Activated naive CD4-positive, alpha-beta T cell treated with anti-CD3 and anti-CD28 coated beads, Interleukin-2, amount 50 U/mL, for 16 hours (primary cell): ENCODE results near the gene ORM2.

Experiments
- DNase-seq: peaks from one replicate; pipeline ENCODE4 v3.0.0-alpha.2; 2020

ORM2 gene

DNA sequence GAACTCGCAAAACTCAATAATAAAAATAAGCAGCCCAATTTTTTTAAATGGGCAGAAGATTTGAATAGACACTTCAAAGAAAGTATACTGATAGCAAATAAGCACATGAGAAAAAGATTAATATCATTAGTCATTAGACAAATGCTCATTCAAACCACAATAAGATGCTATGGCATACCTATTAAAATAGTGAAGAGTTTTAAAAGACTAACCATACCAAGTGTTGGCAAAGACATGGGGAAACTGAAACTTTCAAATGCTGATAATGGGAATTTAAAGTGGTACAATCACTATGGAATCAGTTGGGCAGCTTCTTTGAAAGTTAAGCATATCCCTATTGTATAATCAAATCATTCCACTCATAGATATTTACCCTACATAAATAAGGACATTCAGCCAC lies 33.3 kb upstream of the ORM2 start:
- DNase-seq, result no peak

DNA sequence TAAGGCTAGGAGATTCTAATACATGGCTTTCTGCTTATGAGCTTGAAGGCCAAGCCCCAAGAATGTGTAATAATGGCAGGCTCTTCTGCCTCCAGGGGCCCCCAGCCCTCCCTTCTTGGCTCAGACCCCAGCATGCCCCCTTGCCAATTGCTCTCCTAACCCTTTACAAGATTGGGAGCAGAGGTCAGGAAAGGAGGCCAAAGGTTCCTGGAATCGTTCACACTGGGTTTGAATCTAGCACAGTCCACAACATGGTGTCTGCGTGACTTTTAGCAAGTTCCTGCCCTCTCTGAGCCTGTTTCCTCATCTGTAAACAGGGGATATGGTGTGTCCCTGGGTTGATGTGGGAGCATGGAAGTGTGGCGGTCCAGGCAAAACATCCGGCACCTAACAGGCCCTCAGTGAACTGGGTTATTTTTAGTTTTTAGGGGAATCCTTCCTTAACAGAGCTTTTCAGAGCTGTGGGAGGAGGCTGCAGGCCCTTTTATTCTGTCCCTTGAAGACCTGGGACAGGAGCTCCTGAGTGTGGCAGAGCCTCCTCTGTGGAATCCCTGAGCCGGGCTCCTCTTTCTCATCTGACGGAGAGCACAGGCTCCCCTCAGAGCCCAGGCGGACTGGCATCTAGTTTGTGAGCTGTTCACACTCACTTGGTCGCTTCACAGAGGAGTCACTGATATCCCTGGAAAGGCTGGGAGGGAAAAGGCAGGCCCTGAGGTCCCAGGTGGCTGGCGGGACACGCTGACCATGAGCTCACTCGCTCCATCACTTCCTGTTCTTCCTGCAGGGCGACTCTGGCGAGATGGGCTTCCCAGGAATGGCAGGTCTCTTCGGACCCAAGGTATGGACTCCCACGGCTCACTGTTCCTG lies 30.1 kb upstream of the ORM2 start:
- DNase-seq, result no peak

DNA sequence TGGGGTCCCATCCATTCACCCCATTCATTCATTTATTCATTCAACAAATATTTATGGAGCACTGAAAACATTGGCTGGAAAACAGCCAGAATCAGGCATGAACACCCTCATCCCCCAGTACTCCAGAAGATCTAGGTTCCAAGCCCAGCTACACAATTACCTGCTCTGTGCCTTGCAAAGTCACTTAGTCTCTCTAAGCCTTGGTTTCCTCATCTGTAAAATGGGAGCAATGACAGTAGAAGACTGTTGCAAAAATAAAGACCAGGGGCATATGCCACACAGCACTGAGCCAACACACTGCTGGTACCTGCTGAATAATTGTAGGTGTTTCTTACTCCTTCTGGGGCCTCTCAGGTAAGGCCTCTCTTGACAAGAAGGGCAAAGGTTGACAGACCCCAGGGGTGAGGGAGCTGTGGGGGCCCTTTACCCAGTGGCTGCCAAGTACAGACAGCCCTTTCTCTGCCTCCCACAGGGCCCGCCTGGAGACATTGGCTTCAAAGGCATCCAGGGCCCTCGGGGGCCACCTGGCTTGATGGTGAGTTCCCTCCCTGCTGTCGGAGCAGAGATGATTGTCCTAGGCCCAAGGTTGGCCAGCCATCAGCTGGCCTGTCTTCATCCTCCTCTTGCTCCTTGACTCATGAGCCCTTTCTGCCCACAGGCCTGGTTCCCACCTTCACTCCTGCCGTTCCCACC lies 29.4 kb upstream of the ORM2 start:
- no peak for DNase-seq

DNA sequence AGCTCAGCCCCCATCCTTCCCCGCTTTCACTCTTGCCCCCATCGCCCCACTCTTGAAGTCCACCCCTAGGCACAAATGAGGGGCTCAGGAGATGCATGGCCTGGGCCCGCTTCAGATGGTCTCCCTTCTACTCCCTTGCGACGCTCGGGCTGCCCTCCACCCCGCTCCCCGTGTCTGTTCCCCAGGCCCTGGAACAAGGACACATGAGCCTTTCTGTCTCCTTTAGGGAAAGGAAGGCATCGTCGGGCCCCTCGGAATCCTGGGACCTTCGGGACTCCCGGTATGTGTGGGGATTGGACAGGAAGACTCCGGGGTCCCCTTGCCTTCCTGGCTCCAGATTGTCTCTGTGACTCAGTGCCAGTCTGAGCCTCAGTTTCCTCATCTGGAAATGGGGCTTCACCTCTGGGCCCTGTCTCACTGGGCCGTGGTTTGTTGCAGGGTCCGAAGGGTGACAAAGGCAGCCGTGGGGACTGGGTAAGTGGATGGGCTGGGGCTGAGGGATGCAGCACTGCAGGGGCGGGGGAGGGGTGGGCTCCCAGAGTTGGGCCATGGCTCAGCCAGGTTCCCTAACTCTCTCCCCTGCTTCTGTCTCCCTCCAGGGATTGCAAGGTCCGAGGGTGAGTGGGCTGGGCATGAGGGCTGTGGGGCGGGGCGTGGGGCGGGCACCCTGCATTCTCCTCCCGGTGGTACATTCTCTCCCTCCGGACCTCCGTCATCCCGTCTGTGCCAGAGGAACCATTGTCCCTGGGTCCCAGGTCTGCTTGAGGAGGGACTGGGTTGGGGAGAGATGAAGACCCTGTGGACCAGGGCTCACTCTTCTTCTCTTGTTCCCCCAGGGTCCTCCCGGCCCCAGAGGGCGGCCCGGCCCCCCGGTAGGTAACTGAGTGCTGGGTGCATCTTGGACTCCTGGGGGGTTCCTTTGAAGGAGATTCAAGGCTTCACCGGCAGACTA lies 28.5 kb upstream of the ORM2 start:
- DNase-seq, result no peak

DNA sequence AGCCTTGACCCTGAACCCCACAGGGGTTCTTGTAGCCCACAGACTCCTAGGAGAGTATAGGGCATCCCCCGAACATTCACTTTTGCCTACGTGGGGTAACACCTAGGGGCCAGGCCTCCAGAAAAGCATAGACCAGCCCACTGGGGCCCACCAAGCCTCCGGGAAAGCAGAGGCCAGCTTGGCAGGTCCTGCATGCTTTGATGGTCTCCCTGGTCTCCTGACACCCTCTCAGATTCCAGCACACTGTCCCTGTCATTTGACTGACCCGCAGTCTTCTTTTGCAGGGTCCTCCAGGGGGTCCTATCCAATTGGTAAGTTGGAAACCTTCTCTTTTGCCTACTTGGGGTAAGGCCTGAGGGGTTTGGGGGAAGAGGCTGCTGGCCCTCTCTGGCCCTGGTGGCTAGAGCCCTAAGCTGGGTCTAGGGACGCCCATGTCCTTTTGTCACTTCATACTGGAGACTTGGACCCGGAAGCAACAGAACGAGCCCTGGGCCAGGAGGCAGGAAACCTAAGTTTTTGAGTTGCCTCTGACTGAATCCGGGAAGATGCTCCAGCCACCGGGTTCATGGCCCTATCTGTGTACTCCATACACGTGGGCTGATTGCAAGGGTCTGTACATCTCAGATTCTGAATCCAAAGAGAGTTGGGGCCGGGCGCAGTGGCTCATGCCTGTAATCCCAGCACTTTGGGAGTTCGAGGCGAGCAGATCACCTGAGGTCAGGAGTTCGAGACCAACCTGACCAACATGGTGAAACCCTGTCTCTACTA lies 27.7 kb upstream of the ORM2 start:
- DNase-seq, result no peak

DNA sequence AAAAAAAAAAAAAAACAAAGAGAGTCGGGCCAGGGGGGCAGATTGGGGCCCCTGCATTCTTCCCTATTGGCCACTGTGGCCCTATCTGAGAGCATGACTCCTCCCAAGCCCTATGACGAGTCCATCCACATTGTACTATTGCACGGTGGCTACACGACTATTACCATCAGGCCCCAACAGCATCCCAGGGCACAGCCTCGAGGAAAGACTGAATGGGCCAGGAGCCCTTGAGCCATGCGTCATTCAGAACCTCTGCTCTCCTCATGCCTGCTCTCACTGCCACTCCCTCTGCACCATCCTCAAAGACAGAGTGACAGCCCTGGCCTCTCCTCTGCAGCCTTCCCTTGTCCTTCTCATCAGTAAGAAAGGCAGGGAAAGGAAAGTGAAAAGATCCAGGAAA lies 26.9 kb upstream of the ORM2 start:
- no peak for DNase-seq

DNA sequence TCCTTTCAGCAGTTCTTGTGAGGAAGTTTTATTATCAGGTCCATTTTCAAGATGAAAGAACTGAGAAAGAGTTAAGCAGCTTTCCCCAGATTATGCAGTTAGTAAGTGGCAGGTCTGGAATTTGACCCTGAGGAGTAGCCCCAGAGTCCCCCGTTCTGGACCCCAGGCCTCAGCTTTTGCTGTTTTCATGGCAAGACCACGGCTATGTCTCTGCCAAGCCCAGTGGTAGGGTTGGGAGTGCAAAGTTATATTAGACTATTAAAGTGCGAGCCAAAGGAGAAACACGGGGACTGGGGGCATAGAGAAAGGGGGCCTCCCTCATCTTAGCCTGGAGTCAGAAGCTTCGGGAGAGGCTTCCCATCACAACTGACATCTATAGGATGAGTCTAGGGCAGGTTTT lies 26.1 kb upstream of the ORM2 start:
- no peak for DNase-seq

DNA sequence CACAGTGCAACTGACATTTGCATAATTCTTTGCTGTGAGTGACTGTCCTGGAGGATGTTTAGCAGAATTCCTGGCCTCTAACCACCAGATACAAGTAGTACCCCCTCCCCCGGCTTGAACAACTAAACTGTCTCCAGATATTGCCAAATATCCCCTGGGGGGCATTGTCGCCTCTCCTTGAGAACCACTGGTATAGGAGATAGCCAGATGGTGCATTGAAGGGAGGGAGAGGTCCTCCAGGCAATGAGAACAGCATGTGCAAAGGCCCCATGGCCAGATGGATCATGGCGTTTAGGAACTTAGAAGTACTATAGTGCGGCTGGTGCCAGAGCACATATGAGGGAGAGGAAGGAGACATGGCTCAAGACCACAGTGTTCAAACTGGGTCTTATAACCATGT lies 25.7 kb upstream of the ORM2 start:
- DNase-seq, result no peak

DNA sequence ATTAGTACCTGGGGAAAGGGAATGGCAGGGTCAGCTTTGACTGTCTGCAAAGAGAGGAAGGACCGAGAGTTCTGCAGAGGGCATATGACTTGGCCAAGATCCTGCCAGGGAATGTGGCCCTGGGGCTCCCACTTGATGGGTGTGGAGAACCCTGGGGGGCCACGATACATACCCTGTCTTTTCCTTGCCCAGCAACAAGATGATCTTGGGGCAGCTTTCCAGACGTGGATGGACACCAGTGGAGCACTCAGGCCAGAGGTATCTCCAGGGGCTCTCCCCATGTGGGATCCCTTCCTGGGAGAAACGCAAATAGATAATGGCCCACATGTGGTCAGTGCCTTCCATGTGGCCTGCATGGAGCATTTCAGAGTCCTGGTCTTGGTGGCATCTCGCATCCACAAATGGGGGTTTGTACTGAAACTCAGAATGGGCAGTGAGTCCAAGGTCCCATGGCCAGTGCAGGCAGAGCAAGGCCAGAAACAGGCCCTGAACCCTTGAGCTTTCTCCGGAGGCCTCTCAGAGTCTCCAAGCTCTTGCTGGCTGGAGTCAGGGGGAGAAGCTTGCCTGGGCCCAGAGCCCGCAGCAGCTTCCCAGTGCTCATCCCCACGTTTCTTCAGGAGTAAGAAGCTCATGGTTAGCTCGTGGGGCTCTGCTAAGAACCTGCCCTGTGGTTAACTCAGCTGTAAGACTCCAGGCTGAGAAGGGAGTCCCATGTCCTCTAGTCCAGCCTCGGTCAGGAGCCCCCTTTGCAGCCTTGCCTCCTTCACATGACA lies 25.1 kb upstream of the ORM2 start:
- no peak for DNase-seq

DNA sequence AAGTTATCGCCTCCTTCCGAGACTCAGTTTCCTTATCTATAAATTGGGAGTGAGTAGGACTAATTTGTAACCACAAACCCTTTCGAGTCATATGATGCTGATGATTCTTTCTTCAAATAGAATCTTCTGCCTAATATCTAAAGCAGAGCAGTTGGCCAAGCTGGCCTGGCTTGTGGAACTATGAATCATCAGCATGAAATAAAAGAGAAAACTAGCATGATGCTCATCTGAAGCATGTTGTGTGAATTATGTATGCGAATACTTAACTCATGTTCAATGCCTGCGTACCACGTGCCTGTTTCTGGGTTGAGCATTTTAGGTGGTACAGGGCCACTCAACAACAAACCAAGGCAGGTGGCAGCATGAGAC lies 21.8 kb upstream of the ORM2 start:
- DNase-seq, result no peak

DNA sequence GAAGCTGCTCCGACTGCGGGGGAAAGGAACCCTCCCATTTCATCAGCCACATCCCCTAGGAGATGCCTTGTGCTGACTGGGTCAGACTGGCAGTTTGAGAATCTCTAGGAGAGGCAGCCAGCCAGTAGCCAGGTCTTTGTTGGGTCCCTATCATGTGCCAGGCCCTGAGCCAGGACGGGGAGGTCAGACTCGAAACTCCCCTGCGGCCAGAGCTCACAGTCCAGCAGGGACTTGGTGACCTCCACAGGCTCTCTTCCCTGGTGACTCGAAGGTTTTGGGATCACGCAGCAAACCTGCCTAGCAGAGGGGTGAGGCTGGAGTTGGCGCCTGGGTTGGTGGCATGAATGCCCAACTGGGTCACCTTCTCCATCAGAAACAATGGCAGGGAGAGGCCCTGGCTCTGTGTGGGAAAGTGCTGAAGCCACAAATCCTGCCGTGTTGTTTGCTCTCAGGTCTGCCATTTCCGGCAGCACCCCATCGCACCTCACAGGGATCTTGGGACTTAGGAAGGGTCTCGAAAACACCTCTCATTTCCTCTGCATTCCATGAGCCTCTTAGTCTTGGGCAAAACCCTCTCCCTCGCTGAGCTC lies 21.2 kb upstream of the ORM2 start:
- no peak for DNase-seq

DNA sequence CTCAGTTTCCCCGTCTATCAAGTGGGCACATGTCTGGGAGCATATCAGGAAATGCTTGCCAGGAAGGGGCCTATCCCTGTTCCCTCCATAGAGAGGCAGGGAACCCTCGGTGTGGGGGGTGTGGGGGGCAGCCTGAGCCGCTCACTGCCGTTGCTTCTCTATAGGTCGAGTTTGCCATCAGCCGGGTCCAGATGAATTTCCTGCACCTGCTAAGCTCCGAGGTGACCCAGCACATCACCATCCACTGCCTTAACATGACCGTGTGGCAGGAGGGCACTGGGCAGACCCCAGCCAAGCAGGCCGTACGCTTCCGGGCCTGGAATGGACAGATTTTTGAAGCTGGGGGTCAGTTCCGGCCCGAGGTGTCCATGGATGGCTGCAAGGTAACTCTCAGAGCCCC lies 20.6 kb upstream of the ORM2 start:
- no peak for DNase-seq

DNA sequence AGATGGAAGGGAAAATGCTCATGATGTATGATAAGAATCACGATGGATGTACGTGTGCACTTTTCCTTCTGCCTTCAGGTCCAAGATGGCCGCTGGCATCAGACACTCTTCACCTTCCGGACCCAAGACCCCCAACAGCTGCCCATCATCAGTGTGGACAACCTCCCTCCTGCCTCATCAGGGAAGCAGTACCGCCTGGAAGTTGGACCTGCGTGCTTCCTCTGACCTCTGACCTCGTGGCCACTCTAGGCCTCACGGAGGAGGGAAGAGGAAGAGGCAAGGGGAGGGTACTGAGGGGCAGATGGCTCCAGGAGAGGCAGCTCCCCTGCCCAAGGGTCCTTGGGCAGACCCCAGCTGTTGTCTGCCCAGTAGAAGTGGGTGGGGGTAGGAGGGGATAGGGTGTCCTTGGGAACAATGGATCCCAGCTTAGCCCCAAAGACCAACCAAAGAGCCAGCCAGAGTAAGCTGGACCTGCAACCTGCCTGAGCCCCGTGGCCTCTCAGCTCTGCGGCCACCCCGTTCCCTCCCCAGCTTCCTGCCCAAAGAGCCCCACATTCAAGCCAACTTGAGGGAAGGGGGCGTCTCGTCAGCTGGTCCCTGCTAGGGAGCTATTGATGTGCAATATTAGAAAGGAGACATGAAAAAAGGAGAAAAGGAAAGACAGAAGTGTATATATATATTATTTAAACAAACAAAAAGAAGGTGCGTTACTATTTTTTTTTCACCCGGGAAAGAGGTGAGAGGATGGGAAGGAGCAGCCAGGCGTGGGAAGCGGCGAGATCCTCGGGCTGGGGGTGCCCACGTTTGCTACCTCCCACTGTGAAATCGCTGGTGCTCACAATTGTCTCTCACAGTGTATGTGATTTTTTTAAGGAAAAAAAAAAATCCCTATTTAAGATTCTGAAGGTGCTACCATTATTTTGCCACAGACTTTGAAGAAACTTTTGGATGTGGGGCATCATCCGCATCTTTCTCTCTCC lies 18.9 kb upstream of the ORM2 start:
- no peak for DNase-seq

DNA sequence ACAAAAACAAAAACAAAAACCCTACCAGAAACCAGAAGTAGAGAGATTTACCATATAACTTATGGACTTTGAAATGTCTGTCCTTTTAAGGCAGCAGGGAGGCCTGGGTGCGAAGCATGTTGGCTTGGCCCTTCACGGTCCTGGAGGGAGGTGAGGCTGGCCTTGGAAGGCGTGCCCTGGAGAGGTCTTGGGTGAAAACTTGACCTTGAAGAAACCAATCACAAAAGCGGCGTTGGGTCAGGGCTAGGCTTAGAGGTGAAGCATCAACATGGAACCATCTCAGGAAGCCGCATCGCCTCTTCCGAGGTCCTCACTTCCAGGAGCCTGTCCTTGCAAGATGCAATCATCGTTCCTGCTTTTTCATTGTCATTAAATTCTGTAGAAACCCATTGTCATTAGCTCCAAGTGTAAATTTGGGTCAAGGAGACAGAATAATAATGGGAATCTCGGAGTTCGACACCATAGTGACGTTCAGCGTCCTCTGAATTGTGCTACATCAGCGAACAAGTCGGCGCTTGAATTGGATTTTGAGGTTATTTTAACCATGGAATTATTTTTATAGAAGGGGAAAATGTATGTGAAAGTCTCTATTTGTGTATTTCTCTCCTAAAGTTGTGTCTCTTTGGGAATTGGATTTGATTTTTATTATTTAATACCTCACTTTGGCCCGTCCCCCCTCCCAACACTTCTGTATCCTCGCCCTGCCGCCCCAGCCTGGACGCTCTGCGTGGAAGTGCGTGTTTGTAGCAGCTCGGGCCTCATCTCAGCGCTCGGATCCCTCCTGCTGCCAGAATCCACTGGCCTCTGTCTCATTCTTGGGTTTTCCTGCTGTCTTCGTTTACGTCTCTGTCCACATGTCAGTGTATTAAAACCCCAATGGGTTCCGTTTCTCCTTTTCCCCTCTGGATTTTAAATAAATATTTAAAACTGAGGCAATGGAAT lies 17.8 kb upstream of the ORM2 start:
- DNase-seq, result no peak

DNA sequence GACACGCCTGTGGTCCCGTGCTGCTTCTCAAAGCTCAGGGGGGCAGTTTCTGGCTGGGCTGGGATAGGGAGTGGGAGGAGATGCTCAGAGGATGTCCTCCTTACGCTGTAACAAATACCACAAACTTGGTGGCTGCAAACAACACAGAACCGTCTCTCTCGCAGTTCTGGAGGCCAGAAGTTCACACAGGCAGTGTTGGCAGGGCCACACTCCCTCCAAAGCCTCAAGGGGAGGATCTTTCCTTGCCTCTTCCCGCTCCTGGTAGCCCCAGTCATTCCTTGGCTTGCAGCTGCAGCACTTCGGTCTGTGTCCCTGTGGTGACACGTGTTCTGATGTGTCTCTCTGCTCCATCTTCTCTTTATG lies 17.2 kb upstream of the ORM2 start:
- DNase-seq, result no peak

DNA sequence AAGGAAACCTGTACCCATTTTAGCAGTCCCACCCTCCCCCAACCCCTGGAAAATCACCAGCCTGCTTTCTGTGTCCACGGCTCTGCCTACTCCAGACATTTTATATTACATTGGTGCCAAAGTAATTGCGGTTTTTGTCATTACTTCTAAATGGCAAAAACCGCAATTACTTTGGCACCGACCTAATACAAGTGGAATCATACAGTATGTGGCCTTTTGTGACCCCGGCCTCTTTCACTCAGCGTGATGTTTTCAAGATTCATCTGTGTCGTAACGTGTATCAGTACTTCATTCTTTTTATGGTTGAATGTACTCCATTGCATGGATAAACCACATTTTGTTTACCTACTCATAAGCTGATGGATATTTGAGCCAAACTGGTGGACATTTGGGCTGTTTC lies 16.5 kb upstream of the ORM2 start:
- DNase-seq, result no peak

DNA sequence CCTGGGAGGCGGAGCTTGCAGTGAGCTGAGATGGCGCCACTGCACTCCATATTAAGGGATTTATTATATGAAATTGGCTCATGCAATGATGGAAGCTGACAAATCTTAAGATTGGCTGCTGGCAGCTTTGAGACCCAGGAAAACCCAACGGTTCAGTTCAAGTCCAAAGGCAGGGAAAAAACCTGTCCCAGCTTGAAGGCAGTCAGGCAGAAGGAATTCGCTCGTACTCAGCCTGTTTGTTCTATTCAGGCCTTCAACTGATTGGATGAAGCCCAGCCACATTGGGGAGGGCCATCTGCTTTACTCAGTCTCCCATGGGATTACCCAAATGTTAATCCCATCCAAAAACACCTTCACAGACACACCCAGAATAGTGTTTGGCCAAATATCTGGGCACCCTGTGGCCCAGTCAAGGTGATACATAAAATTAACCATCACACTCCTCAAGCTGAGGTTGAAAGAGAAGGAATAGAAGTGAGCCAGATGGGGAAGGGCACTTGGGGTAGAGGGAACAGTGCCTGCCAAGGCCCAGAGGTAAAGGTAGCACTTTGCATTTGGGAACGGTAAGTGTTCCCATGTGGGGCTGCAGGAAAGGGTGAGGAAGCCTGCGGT lies 15.3 kb upstream of the ORM2 start:
- no peak for DNase-seq

DNA sequence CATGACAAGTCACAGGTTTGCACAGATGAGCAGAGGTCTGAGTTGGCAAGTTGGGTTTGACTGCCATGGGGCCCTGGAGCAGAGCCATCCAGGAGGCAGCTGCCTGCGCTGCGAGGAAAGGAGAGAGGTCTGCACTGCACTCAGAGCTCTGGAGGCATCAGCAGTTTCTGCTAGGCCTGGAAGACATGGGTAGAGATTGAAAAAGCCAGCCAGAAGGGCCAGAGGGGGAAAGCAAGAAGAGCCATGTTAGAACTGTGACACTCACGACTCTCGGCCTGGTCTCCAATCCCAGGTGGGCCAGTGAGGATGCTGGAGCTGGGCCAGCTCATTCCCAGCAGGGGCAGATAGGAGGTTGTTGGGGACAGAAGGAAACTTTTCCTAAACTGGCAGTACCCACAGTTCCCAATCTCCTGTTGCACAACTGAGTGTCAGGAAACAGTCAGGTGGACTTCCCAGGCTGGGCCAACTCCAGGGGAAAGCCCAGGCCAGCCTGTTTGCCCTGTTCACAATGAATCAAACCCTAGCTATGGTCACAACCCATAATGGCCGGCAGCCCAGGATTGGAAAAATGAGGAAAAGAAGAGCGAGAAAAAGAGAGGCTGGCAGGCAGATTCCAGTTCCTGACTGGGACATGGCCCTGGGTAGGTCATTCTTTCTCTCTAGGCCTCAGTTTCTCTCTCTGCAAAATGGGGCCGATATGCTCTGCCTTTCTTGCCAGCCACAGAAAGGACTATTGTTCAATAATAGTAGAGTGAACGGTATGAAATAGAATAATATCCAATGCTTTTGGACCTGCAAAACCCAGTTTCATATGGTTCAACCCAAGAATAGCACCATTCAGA lies 14.6 kb upstream of the ORM2 start:
- no peak for DNase-seq
